PC-3 (cell line): ENCODE data around the gene ANTXR1. TPM values are rescaled to one million over a fixed set of nuclear protein-coding genes. Genes with fewer than 3 reads are reported as not detected.

Experiments used
- ATAC-seq: fragments of 200-7000 bp; cut with Tn5 transposase; 2 replicates; pipeline ENCODE4 v1.9.1; 2020; ENCODE audit warnings: mild to moderate bottlenecking, moderate library complexity
- BruUV-seq: library from RNA; stranded (reverse); fragments of 400-500 nt; replicated peaks from 2 replicates; lab custom pipeline; 2021; lab: Mats Ljungman, UMichigan
- CTCF ChIA-PET: fragments of 300-600 bp; sonication (Branson Sonifier 250); formaldehyde crosslinking; loops from one replicate; lab custom pipeline; 2022; ENCODE audit warnings: antibody characterized with exemption; lab: Charles Lee
- POLR2A ChIA-PET: fragments of 300-600 bp; sonication (Branson Sonifier 250); formaldehyde crosslinking; loops from one replicate; lab custom pipeline; 2022; ENCODE audit warnings: antibody characterized with exemption; ENCODE audit not compliant: unreplicated experiment; lab: Charles Lee
- DNase-seq: peaks from one replicate; pipeline ENCODE4 v3.0.0-alpha.2; 2015
- H2AFZ ChIP-seq: fragments of 300-600 bp; sonication (generic); 2 replicates; pipeline ENCODE4 v1.6.0; 2016; ENCODE audit warnings: antibody characterized with exemption, low read length
- H3F3A ChIP-seq: fragments of 300-600 bp; sonication (generic); one replicate; pipeline ENCODE4 v1.6.0; 2017; ENCODE audit warnings: antibody characterized with exemption, low read length, control low read depth, mild to moderate bottlenecking; ENCODE audit not compliant: unreplicated experiment
- H3K27ac ChIP-seq: fragments of 300-600 bp; sonication (generic); 2 replicates; pipeline ENCODE4 v1.5.1; 2016; ENCODE audit warnings: mild to moderate bottlenecking, low read length
- H3K27me3 ChIP-seq: fragments of 300-600 bp; sonication (generic); 2 replicates; pipeline ENCODE4 v1.6.1; 2016; ENCODE audit warnings: low read length, mixed read lengths
- H3K36me3 ChIP-seq: fragments of 300-600 bp; sonication (generic); 2 replicates; pipeline ENCODE4 v1.6.1; 2016; ENCODE audit warnings: low read depth, mixed run types, low read length, mixed read lengths
- H3K4me1 ChIP-seq: fragments of 300-600 bp; sonication (generic); 2 replicates; pipeline ENCODE4 v1.5.1; 2016; ENCODE audit warnings: low read length; ENCODE audit not compliant: insufficient read depth
- H3K4me2 ChIP-seq: fragments of 300-600 bp; sonication (generic); 2 replicates; pipeline ENCODE4 v1.6.0; 2016; ENCODE audit warnings: low read length
- H3K4me3 ChIP-seq: fragments of 300-600 bp; sonication (generic); 2 replicates; pipeline ENCODE4 v1.5.1; 2016; ENCODE audit warnings: mild to moderate bottlenecking, low read length, mixed read lengths
- H3K79me2 ChIP-seq: fragments of 300-600 bp; sonication (generic); 2 replicates; pipeline ENCODE4 v1.6.1; 2017; ENCODE audit warnings: low read length, mixed read lengths
- H3K9ac ChIP-seq: fragments of 300-600 bp; sonication (generic); 2 replicates; pipeline ENCODE4 v1.6.0; 2016; ENCODE audit warnings: mild to moderate bottlenecking, low read length
- H3K9me2 ChIP-seq: fragments of 300-600 bp; sonication (generic); replicated peaks from 2 replicates; pipeline ENCODE4 v1.6.1; 2016; ENCODE audit warnings: mixed run types, low read length, mixed read lengths
- H3K9me3 ChIP-seq: fragments of 300-600 bp; sonication (generic); 2 replicates; pipeline ENCODE4 v1.6.1; 2016; ENCODE audit warnings: low read length, mixed read lengths
- H4K20me1 ChIP-seq: fragments of 300-600 bp; sonication (generic); 2 replicates; pipeline ENCODE4 v1.6.1; 2016; ENCODE audit warnings: low read length, mixed read lengths
- EZH2 ChIP-seq: fragments of 300-600 bp; sonication (generic); IDR thresholded peaks from one replicate; pipeline ENCODE4 v1.6.1; 2017; ENCODE audit warnings: antibody characterized with exemption, mild to moderate bottlenecking, low read length; ENCODE audit not compliant: unreplicated experiment
- EZH2phosphoT487 ChIP-seq: fragments of 300-600 bp; sonication (generic); IDR thresholded peaks from 2 replicates; pipeline ENCODE4 v1.6.1; 2018; ENCODE audit warnings: mild to moderate bottlenecking, antibody characterized with exemption, low read length, borderline replicate concordance
- intact Hi-C: fragments of 100-400 bp; cut with micrococcal nuclease; formaldehyde crosslinking; loops from 2 replicates; pipeline ENCODE4 v1.9.0; 2023
- total RNA-seq: library from RNA; depleted of rRNA; stranded (reverse); fragments of >200 nt; gene quantifications from 2 replicates; pipeline ENCODE4 v1.2.3, GENCODE V29; 2014
- TF ChIP-seq, protein P1 (sequence below): fragments of 300-600 bp; sonication (generic); conservative IDR thresholded peaks from 2 replicates; pipeline ENCODE4 v1.5.1; 2017; ENCODE audit warnings: antibody characterized with exemption, low read depth, mild to moderate bottlenecking, low read length

The ANTXR1 gene
- total RNA-seq, 1 experiment from 2014 or later: 31.2 TPM

DNA sequence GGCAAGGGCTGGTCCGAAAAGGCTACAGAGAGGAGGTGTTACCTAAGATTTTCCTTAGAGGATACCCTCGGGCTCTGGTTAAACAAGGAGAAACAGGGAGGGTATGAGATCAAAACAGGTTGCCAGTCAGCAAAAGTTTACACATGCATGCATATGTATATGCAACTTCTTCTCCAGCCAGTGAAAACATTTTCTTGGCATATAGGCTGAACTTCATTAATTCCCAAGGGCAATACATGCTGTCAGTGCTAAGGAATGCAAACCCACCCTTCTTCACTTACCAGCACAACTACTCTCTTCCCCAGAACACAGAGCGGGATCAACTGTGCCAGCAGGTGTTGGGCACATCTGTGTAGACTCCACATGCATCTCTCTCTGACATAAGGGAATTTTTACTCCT lies 198.1 kb downstream of the ANTXR1 start:
- CTCF ChIA-PET: no interaction called here
- TF ChIP-seq EZH2 (no peak), EZH2phosphoT487 (no peak)
- TF ChIP-seq, protein P1, sequence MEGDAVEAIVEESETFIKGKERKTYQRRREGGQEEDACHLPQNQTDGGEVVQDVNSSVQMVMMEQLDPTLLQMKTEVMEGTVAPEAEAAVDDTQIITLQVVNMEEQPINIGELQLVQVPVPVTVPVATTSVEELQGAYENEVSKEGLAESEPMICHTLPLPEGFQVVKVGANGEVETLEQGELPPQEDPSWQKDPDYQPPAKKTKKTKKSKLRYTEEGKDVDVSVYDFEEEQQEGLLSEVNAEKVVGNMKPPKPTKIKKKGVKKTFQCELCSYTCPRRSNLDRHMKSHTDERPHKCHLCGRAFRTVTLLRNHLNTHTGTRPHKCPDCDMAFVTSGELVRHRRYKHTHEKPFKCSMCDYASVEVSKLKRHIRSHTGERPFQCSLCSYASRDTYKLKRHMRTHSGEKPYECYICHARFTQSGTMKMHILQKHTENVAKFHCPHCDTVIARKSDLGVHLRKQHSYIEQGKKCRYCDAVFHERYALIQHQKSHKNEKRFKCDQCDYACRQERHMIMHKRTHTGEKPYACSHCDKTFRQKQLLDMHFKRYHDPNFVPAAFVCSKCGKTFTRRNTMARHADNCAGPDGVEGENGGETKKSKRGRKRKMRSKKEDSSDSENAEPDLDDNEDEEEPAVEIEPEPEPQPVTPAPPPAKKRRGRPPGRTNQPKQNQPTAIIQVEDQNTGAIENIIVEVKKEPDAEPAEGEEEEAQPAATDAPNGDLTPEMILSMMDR: no peak
- H3K4me1 ChIP-seq: no peaks in the 10 kb centered on the region
- no peak overlapping the region for H2AFZ ChIP-seq
- no peaks in the 10 kb centered on the region for H3K27me3 ChIP-seq
- POLR2A ChIA-PET: no interaction called here
- peaks cover 4% of the 10 kb centered on the region; the same call in 1 of the 2 replicates for H3K36me3 ChIP-seq
- no peaks in the 10 kb centered on the region for H3K79me2 ChIP-seq
- H3K9me3 ChIP-seq: no peaks in the 10 kb centered on the region
- no peak overlapping the region for H3K9ac ChIP-seq
- no peak for DNase-seq
- H3K4me2 ChIP-seq: no peak overlapping the region
- H3F3A ChIP-seq: no peaks in the 10 kb centered on the region
- no TSS peak for BruUV-seq
- no peak overlapping the region for H3K4me3 ChIP-seq
- H3K9me2 ChIP-seq: no peaks in the 10 kb centered on the region
- intact Hi-C loops: no loop called here
- no peak overlapping the region for H3K27ac ChIP-seq
- H4K20me1 ChIP-seq: no peaks in the 10 kb centered on the region
- ATAC-seq: no peak

DNA sequence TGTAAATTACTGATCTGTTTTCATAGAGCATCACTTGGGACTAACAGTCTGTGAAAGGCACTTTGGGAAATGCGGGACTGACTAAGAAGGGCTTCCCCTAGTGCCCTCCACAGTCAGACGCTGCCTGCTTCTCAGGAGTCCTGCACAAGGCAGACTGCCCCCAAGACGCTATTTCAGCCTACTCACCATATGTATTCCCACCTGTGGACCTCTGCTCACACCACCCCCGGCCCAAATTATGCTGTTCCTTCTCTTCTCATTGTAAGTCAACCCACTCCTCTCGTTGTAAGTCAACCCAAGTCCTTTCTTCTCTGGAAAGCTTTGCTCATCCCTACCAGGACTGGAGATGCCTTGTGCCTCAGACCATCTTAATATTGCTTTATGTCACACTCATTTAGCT lies 198.7 kb downstream of the ANTXR1 start:
- H3K79me2 ChIP-seq: no peaks in the 10 kb centered on the region
- H3K36me3 ChIP-seq: peaks cover 4% of the 10 kb centered on the region; the same call in 1 of the 2 replicates
- intact Hi-C loops: no loop called here
- ATAC-seq (no peak), DNase-seq (no peak)
- TF ChIP-seq EZH2phosphoT487 (no peak), EZH2 (no peak)
- TF ChIP-seq, protein P1: no peak
- no peaks in the 10 kb centered on the region for H4K20me1 ChIP-seq
- no TSS peak for BruUV-seq
- no peak overlapping the region for H3K9ac ChIP-seq
- H3K4me1 ChIP-seq: no peaks in the 10 kb centered on the region
- no peaks in the 10 kb centered on the region for H3F3A ChIP-seq
- no peak overlapping the region for H3K27ac ChIP-seq
- H3K27me3 ChIP-seq: no peaks in the 10 kb centered on the region
- H3K9me3 ChIP-seq: no peaks in the 10 kb centered on the region
- H3K4me2 ChIP-seq: no peak overlapping the region
- H3K4me3 ChIP-seq: no peak overlapping the region
- no peak overlapping the region for H2AFZ ChIP-seq
- ChIA-PET POLR2A (no interaction called here), CTCF (no interaction called here)
- no peaks in the 10 kb centered on the region for H3K9me2 ChIP-seq

DNA sequence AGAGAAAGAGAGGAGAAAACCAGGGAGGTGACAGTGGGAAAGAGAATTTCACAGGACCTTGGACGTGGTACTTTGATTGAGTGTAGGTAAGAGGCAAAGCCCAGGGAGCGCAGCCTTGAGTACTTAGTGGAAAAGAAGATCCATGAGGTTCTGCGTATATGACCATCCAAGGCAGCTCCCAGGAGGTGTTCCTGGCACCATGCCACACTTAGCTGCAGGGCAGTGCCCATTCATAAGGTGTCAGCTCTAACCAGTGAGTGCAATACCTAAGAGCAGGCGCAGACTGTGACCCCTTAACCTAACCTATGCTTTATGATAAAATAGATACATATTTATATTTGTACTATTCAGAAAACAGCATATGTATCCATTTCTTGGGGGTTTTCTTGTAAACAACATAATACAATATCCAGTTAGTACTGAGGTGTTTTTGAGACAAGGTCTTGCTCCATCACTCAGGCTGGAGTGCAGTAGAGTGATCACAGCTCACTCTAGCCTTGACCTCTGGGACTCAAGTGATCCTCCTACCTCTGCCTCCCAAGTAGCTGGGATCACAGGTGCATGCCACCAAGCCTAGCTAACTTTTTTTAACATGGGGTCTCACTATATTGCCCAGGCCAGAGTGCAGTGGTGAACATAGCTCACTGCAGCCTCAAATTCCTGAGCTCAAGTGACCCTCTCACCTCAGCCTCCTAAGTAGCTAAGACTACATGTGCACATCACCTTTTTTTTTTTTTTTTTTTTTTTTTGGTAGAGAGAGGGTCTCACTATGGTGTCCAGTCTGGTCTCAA lies 199.5 kb downstream of the ANTXR1 start:
- DNase-seq (no peak), ATAC-seq (no peak)
- H3K79me2 ChIP-seq: no peaks in the 10 kb centered on the region
- no peaks in the 10 kb centered on the region; the same call in 1 of the 2 replicates for H3K36me3 ChIP-seq
- TF ChIP-seq EZH2phosphoT487 (no peak), EZH2 (no peak)
- TF ChIP-seq, protein P1: no peak
- H3K9me3 ChIP-seq: no peaks in the 10 kb centered on the region
- ChIA-PET POLR2A (no interaction called here), CTCF (interaction anchor here (0.6 kb wide), 1 partner anchor 15 kb away, joined by 3 read pairs; no protein-coding TSS in a partner anchor)
- no peaks in the 10 kb centered on the region for H3K9me2 ChIP-seq
- no TSS peak for BruUV-seq
- no peaks in the 10 kb centered on the region for H4K20me1 ChIP-seq
- H3K4me2 ChIP-seq: no peak overlapping the region
- H3F3A ChIP-seq: no peaks in the 10 kb centered on the region
- intact Hi-C loops: no loop called here
- no peak overlapping the region for H2AFZ ChIP-seq
- no peak overlapping the region for H3K4me3 ChIP-seq
- no peaks in the 10 kb centered on the region for H3K4me1 ChIP-seq
- no peak overlapping the region for H3K9ac ChIP-seq
- no peak overlapping the region for H3K27ac ChIP-seq
- H3K27me3 ChIP-seq: no peaks in the 10 kb centered on the region
